NCI-H345 (cell line): ENCODE results near the gene ANKRD33.
"Not testable (repeated sequence)": the region's sequence is repeated elsewhere in the genome, so short reads cannot be mapped to it uniquely, and the experiment has no call there.

Experiments used
- DNase-seq: peaks from one replicate; lab custom pipeline; 2025; lab: John Stamatoyannopoulos, UW

ANKRD33 gene

GRCh38 chr12:51883295-51883694 is 4.6 kb upstream of the ANKRD33 start:
- DNase-seq, result no peak

- no peak for DNase-seq
Observed at GRCh38 chr12:51883998-51884675, 3.8 kb upstream of the ANKRD33 start.

- DNase-seq, result no peak
Observed at GRCh38 chr12:51884676-51885229, 3.1 kb upstream of the ANKRD33 start.

- not testable (repeated sequence) for DNase-seq
Observed at GRCh38 chr12:51885294-51886020, 2.4 kb upstream of the ANKRD33 start.

GRCh38 chr12:51886021-51886710 is 1.7 kb upstream of the ANKRD33 start:
- DNase-seq, result no peak

- no peak for DNase-seq
Observed at GRCh38 chr12:51888316-51889215, 663 bp downstream of the ANKRD33 start.

GRCh38 chr12:51889216-51890132 is 1.6 kb downstream of the ANKRD33 start:
- no peak for DNase-seq

GRCh38 chr12:51890133-51890464 is 2.2 kb downstream of the ANKRD33 start:
- no peak for DNase-seq

- DNase-seq, result no peak
Observed at GRCh38 chr12:51890511-51891171, 2.7 kb downstream of the ANKRD33 start.

GRCh38 chr12:51891843-51892242 is 3.9 kb downstream of the ANKRD33 start:
- no peak for DNase-seq

GRCh38 chr12:51893786-51894185 is 5.9 kb downstream of the ANKRD33 start:
- no peak for DNase-seq

GRCh38 chr12:51895378-51896135 is 7.7 kb downstream of the ANKRD33 start:
- no peak for DNase-seq

GRCh38 chr12:51896236-51896635 is 8.3 kb downstream of the ANKRD33 start:
- no peak for DNase-seq

GRCh38 chr12:51897181-51897580 is 9.3 kb downstream of the ANKRD33 start:
- no peak for DNase-seq

- DNase-seq, result no peak
Observed at GRCh38 chr12:51898506-51898905, 10.6 kb downstream of the ANKRD33 start.

- no peak for DNase-seq
Observed at GRCh38 chr12:51898937-51899336, 11.0 kb downstream of the ANKRD33 start.

GRCh38 chr12:51900323-51900889 is 12.5 kb downstream of the ANKRD33 start:
- DNase-seq, result no peak

- DNase-seq, result no peak
Observed at GRCh38 chr12:51901121-51901817, 13.4 kb downstream of the ANKRD33 start.
